Neuron (in vitro differentiated cells): Measurements from ENCODE around the gene KCTD11.
A peak's percentile ranks its signal among the peaks of the same experiment; 100 is the strongest.

Experiments
- H2AFZ ChIP-seq: one replicate; pipeline ENCODE4 v1.6.1; 2013; ENCODE audit warnings: low read depth, mild to moderate bottlenecking, inconsistent platforms, low read length, moderate library complexity
- H3K27me3 ChIP-seq: one replicate; pipeline ENCODE4 v1.6.1; 2013; ENCODE audit warnings: low read length; ENCODE audit not compliant: insufficient read depth
- H3K36me3 ChIP-seq: one replicate; pipeline ENCODE4 v1.6.1; 2013; ENCODE audit warnings: low read length; ENCODE audit not compliant: insufficient read depth
- H3K4me1 ChIP-seq: one replicate; pipeline ENCODE4 v1.6.1; 2013; ENCODE audit warnings: low read length; ENCODE audit not compliant: insufficient read depth
- H3K4me3 ChIP-seq: 2 replicates; pipeline ENCODE4 v1.5.1; 2013; ENCODE audit warnings: mild to moderate bottlenecking, low read length, moderate library complexity
- H3K9me3 ChIP-seq: one replicate; pipeline ENCODE4 v1.6.1; 2013; ENCODE audit warnings: low read length

Gene KCTD11

DNA sequence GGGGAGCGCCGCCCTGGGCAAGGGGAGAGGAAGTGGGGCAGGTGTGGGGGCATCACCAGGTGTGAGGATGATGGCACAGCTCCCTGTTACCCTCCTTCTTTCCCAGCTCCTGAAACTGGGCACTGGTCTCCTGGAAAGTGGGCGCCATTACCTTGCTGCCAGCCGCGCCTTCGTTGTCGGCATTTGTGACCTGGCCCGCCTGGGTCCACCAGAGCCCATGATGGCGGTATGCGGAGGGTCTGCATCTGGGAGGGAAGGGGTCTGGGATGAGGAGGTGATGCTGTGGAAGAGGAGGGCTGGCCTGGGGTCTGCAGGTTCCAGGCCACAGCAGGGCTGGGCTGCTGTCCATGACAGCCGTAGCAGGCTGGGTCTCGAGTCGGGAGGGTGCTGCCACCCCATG is 10.1 kb upstream of the KCTD11 start:
- Histone ChIP-seq H3K9me3 (no peaks in the 10 kb centered on the region), H3K4me1 (no peaks in the 10 kb centered on the region), H3K36me3 (no peaks in the 10 kb centered on the region), H2AFZ (no peak overlapping the region), H3K4me3 (no peak overlapping the region), H3K27me3 (peaks cover 2% of the 10 kb centered on the region)

GRCh38 chr17:7343250-7343649 is 8.7 kb upstream of the KCTD11 start:
- Histone ChIP-seq H3K27me3 (peaks cover 2% of the 10 kb centered on the region), H2AFZ (no peak overlapping the region), H3K36me3 (no peaks in the 10 kb centered on the region), H3K4me1 (no peaks in the 10 kb centered on the region), H3K9me3 (no peaks in the 10 kb centered on the region), H3K4me3 (no peak overlapping the region)

- Histone ChIP-seq H3K36me3 (no peaks in the 10 kb centered on the region), H3K4me1 (peaks cover 21% of the 10 kb centered on the region), H3K4me3 (no peak overlapping the region), H3K27me3 (peaks cover 2% of the 10 kb centered on the region), H2AFZ (no peak overlapping the region), H3K9me3 (no peaks in the 10 kb centered on the region)
Observed at GRCh38 chr17:7346761-7347614, 5.0 kb upstream of the KCTD11 start.

GRCh38 chr17:7347630-7348477 is 4.1 kb upstream of the KCTD11 start:
- peaks cover 2% of the 10 kb centered on the region for H3K27me3 ChIP-seq
- peaks cover 26% of the 10 kb centered on the region for H3K4me1 ChIP-seq
- no peak overlapping the region for H3K4me3 ChIP-seq

DNA sequence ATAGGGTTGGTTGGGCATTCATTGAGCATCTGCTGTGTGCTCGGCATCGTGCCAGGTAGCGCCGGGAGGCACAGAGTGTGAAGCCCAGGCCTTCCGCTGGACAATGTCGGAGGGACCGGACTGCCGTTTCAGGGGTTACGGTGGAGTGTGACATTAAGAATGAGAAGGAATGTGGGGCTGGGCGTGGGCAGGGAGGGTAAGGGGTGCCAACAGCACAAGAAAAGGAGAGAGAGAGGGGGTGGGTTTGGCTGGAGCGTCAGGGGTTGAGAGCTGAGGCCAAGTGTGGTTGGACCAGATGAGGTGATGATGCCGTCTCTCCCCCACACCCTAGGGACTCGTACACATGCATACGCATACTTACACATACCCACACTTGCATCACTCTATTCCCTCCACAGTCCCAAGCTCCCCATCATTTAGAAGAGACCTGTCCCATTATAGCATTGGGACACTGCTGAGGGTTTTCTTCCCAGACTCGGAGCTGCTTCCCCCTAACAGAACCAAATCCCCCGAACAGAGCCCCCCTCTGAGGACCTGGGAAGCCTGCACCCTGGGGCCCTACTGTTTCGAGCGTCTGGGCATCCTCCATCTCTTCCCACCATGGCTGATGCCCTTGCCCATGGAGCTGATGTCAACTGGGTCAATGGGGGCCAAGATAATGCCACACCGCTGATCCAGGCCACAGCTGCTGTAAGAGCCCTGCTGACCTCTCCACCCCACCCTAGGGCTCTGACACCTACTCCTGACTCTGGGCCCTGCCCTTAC is 3.3 kb upstream of the KCTD11 start:
- Histone ChIP-seq H3K27me3 (peaks cover under 1% of the 10 kb centered on the region), H3K36me3 (no peaks in the 10 kb centered on the region), H3K4me1 (peaks cover 35% of the 10 kb centered on the region), H3K9me3 (no peaks in the 10 kb centered on the region), H2AFZ (no peak overlapping the region), H3K4me3 (no peak overlapping the region)

More at GRCh38 chr17:7347630-7348477, 4.1 kb upstream of the KCTD11 start:
- Histone ChIP-seq H3K9me3 (no peaks in the 10 kb centered on the region), H2AFZ (no peak overlapping the region), H3K36me3 (no peaks in the 10 kb centered on the region)

- H3K4me1 ChIP-seq, result peaks cover 62% of the 10 kb centered on the region
Observed at GRCh38 chr17:7352503-7352889, 534 bp downstream of the KCTD11 start.

DNA sequence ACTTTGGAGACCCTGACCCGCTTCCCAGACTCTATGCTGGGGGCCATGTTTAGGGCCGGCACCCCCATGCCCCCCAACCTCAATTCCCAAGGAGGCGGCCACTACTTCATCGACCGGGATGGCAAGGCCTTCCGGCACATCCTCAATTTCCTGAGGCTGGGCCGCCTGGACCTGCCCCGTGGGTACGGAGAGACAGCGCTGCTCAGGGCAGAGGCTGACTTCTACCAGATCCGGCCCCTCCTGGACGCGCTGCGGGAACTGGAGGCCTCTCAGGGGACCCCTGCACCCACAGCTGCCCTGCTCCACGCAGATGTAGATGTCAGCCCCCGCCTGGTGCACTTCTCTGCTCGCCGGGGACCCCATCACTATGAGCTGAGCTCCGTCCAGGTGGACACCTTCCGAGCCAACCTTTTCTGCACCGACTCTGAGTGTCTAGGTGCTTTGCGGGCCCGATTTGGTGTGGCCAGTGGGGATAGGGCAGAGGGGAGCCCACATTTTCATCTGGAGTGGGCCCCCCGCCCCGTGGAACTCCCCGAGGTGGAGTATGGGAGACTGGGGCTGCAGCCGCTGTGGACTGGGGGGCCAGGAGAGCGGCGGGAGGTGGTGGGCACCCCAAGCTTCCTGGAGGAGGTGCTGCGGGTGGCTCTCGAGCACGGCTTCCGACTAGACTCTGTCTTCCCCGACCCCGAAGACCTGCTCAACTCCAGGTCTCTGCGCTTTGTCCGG is 1.1 kb downstream of the KCTD11 start:
- peaks cover 62% of the 10 kb centered on the region for H3K4me1 ChIP-seq
- no peaks in the 10 kb centered on the region for H3K36me3 ChIP-seq
- H2AFZ ChIP-seq, result no peak overlapping the region
- H3K27me3 ChIP-seq, result no peaks in the 10 kb centered on the region
- peak overlapping the region; percentile 68 for H3K4me3 ChIP-seq
- no peaks in the 10 kb centered on the region for H3K9me3 ChIP-seq

More at GRCh38 chr17:7352503-7352889, 534 bp downstream of the KCTD11 start:
- no peaks in the 10 kb centered on the region for H3K36me3 ChIP-seq
- H3K4me3 ChIP-seq, result peak overlapping the region; percentile 68
- peak overlapping the region; percentile 9 for H2AFZ ChIP-seq
- no peaks in the 10 kb centered on the region for H3K27me3 ChIP-seq
- no peaks in the 10 kb centered on the region for H3K9me3 ChIP-seq

GRCh38 chr17:7354262-7354843 is 2.4 kb downstream of the KCTD11 start:
- Histone ChIP-seq H3K4me3 (peak overlapping the region; percentile 0), H3K4me1 (peaks cover 57% of the 10 kb centered on the region)

DNA sequence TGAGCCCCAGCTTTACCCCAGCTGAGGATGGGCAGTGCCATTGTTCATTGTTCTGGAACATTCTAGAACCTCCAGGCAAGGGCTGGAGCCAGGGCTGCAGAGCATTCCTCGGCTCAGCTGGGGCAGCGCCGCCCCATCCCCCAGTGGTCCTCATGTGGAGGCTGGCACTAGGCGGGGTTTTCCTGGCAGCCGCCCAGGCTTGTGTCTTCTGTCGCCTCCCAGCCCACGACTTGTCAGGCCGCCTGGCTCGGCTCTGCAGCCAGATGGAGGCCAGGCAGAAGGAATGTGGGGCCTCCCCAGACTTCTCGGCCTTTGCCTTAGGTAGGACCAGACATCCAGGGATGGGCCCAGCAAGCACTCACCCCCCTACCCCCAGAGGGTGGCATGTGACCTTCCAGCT is 3.1 kb downstream of the KCTD11 start, which contains the start of gene TMEM95:
Gene TMEM95, plus strand, starts transcription at position 104 of the 400 bp plus-strand sequence. Its CDS starts 49 bp downstream, at position 153.
- peak within 1 kb of the TSS; percentile 0 for H3K4me3 ChIP-seq
- H2AFZ ChIP-seq, result no peak within 1 kb of the TSS
- H3K27me3 ChIP-seq, result no peaks in the 10 kb centered on the region
- no peaks in the 10 kb centered on the region for H3K9me3 ChIP-seq
- H3K36me3 ChIP-seq, result no peaks in the 10 kb centered on the region
- peaks cover 50% of the 10 kb centered on the region for H3K4me1 ChIP-seq

More at GRCh38 chr17:7354262-7354843, 2.4 kb downstream of the KCTD11 start:
- H3K27me3 ChIP-seq, result no peaks in the 10 kb centered on the region
- H3K9me3 ChIP-seq, result no peaks in the 10 kb centered on the region
- H2AFZ ChIP-seq, result no peak overlapping the region
- no peaks in the 10 kb centered on the region for H3K36me3 ChIP-seq

- no peak overlapping the region for H2AFZ ChIP-seq
- no peaks in the 10 kb centered on the region for H3K36me3 ChIP-seq
- no peak overlapping the region for H3K4me3 ChIP-seq
- no peaks in the 10 kb centered on the region for H3K9me3 ChIP-seq
- no peaks in the 10 kb centered on the region for H3K27me3 ChIP-seq
- peaks cover 47% of the 10 kb centered on the region for H3K4me1 ChIP-seq
Observed at GRCh38 chr17:7355573-7355972, 3.6 kb downstream of the KCTD11 start.

GRCh38 chr17:7356072-7356549 is 4.1 kb downstream of the KCTD11 start:
- no peak overlapping the region for H3K4me3 ChIP-seq
- H2AFZ ChIP-seq, result no peak overlapping the region
- H3K9me3 ChIP-seq, result no peaks in the 10 kb centered on the region
- H3K36me3 ChIP-seq, result no peaks in the 10 kb centered on the region
- H3K4me1 ChIP-seq, result peaks cover 43% of the 10 kb centered on the region
- no peaks in the 10 kb centered on the region for H3K27me3 ChIP-seq

GRCh38 chr17:7356756-7357155 is 4.8 kb downstream of the KCTD11 start:
- no peaks in the 10 kb centered on the region for H3K27me3 ChIP-seq
- H2AFZ ChIP-seq, result no peak overlapping the region
- H3K4me3 ChIP-seq, result no peak overlapping the region
- no peaks in the 10 kb centered on the region for H3K36me3 ChIP-seq
- H3K4me1 ChIP-seq, result peaks cover 40% of the 10 kb centered on the region
- no peaks in the 10 kb centered on the region for H3K9me3 ChIP-seq
